CD4-positive, alpha-beta memory T cell (primary cell): ENCODE measurements around the gene XRCC4. TPM values are rescaled to one million over a fixed set of nuclear protein-coding genes. Genes with fewer than 3 reads are reported as not detected.

Source experiments
- CTCF ChIA-PET: fragments of 350-600 bp; sonication (Branson Sonifier 250); formaldehyde crosslinking; loops from one replicate; lab custom pipeline; 2021; ENCODE audit warnings: inconsistent platforms; ENCODE audit not compliant: partially characterized antibody; lab: Charles Lee
- POLR2A ChIA-PET: fragments of 350-600 bp; sonication (Branson Sonifier 250); formaldehyde crosslinking; loops from one replicate; lab custom pipeline; 2021; ENCODE audit not compliant: partially characterized antibody; lab: Charles Lee
- DNase-seq, 5 donors: peaks; one replicate each; pipeline versions ENCODE4 v3.0.0 to v3.0.0-alpha.2; 2020 to 2022; ENCODE audit warnings: mixed read lengths in 1 of 5
- H3K27ac ChIP-seq: one replicate; pipeline ENCODE4 v1.7.0; 2013; ENCODE audit warnings: low read depth, low read length
- H3K27me3 ChIP-seq: 2 replicates; pipeline ENCODE4 v1.7.0; 2013; ENCODE audit warnings: mild to moderate bottlenecking, low read length, moderate library complexity; ENCODE audit not compliant: insufficient read depth
- H3K36me3 ChIP-seq: 2 replicates; pipeline ENCODE4 v1.7.0; 2013; ENCODE audit warnings: mild to moderate bottlenecking, low read length, moderate library complexity; ENCODE audit not compliant: insufficient read depth
- H3K4me1 ChIP-seq: 2 replicates; pipeline ENCODE4 v1.7.0; 2013; ENCODE audit warnings: mild to moderate bottlenecking, low read length, moderate library complexity; ENCODE audit not compliant: insufficient read depth
- H3K4me3 ChIP-seq, 2 donors: one replicate each; pipeline ENCODE4 v1.7.0; 2013; ENCODE audit warnings: low read length in 2 of 2, mild to moderate bottlenecking in 1 of 2
- H3K9me3 ChIP-seq, 2 donors: one replicate each; pipeline ENCODE4 v1.7.0; 2013; ENCODE audit warnings: low read length in 2 of 2, control low read depth in 1 of 2; ENCODE audit not compliant: control insufficient read depth in 1 of 2
- H3K27ac Mint-ChIP-seq, 7 donors: one replicate each; pipeline ENCODE4 v1.8.0; 2020 to 2021; ENCODE audit warnings: mixed read lengths in 7 of 7, mild to moderate bottlenecking in 6 of 7, inconsistent platforms in 3 of 7, moderate library complexity in 3 of 7
- H3K27me3 Mint-ChIP-seq, 2 donors: one replicate each; pipeline ENCODE4 v1.8.0; 2020 to 2021; ENCODE audit warnings: mixed read lengths in 2 of 2
- H3K36me3 Mint-ChIP-seq, 2 donors: one replicate each; pipeline ENCODE4 v1.8.0; 2020 to 2021; ENCODE audit warnings: mixed read lengths in 2 of 2, inconsistent platforms in 1 of 2, mild to moderate bottlenecking in 1 of 2
- H3K4me1 Mint-ChIP-seq, 4 donors: one replicate each; pipeline ENCODE4 v1.8.0; 2020 to 2021; ENCODE audit warnings: mixed read lengths in 4 of 4, mild to moderate bottlenecking in 1 of 4
- H3K4me3 Mint-ChIP-seq, 8 donors: one replicate each; pipeline ENCODE4 v1.8.0; 2020 to 2021; ENCODE audit warnings: mixed read lengths in 8 of 8, mild to moderate bottlenecking in 7 of 8, moderate library complexity in 6 of 8, inconsistent platforms in 3 of 8
- H3K9me3 Mint-ChIP-seq, 8 donors: one replicate each; pipeline ENCODE4 v1.8.0; 2020 to 2021; ENCODE audit warnings: mixed read lengths in 8 of 8, mild to moderate bottlenecking in 5 of 8, inconsistent platforms in 3 of 8, moderate library complexity in 1 of 8
- intact Hi-C: fragments of 100-400 bp; cut with micrococcal nuclease; formaldehyde crosslinking; loops from one replicate; pipeline ENCODE4 v1.15.1; 2023
- polyA plus RNA-seq, 2 donors: library from polyadenylated mRNA; unstranded; fragments of 300-500 nt; fragmentation: Illumina TruSeq; gene quantifications; one replicate each; pipeline ENCODE4 v1.2.3, GENCODE V29; 2021
- total RNA-seq, 2 experiments: library from RNA; stranded (reverse); gene quantifications; one replicate each; pipeline ENCODE4 v1.2.3, GENCODE V29; 2021

Gene XRCC4
- total and polyA plus RNA-seq, 4 experiments from 2014 or later, result 4.1 to 9.8 (median 5.7) TPM

- peaks cover 0 to 2% (median 0%) of the 10 kb centered on the region in 8 donors for H3K9me3 Mint-ChIP-seq
- H3K27ac Mint-ChIP-seq, result no peak overlapping the region
- no peak overlapping the region for H3K27ac ChIP-seq
- no peak overlapping the region for H3K4me3 Mint-ChIP-seq
- no peaks in the 10 kb centered on the region for H3K36me3 ChIP-seq
- DNase-seq, result no peak
- no peaks in the 10 kb centered on the region for H3K4me1 ChIP-seq
- H3K27me3 Mint-ChIP-seq, result no peaks in the 10 kb centered on the region
- H3K27me3 ChIP-seq, result no peaks in the 10 kb centered on the region
- H3K4me3 ChIP-seq, result no peak overlapping the region
- H3K9me3 ChIP-seq, result no peaks in the 10 kb centered on the region
- POLR2A ChIA-PET, result no interaction called here
- H3K36me3 Mint-ChIP-seq, result peaks cover 0 to 25% of the 10 kb centered on the region in 2 donors
- intact Hi-C loops, result no loop called here
- H3K4me1 Mint-ChIP-seq, result peaks cover 0 to 4% (median 0%) of the 10 kb centered on the region in 4 donors
- CTCF ChIA-PET, result interaction anchor here (1.4 kb wide), 1 partner anchor 10 kb away, joined by 3 read pairs; no protein-coding TSS in a partner anchor
These were observed 67.9 kb downstream of the XRCC4 start for GRCh38 chr5:83145241-83145640.

DNA sequence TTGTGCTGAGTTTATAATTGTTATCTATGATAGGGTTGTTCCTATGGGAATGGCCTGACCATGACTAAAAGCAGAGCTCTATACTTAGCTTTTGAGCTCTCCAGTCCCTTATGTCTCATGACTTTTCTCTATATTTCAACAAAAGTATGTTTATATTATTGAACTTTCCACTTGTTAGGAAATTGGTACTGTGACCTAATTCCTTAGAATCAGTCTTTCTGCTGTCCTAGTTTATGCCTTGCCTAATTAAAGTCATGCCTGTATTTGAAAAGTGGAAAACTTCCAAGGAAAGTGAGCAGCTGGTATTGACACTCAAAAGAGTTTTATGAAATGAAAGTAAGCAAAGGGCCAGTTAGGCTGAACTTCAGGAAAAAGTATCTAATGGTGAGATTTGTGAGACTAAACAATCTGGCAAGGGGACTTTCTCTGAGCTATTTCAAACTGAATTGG lies 68.6 kb downstream of the XRCC4 start:
- H3K27me3 ChIP-seq, result no peaks in the 10 kb centered on the region
- CTCF ChIA-PET, result interaction anchor here (1.4 kb wide), 1 partner anchor 10 kb away, joined by 3 read pairs; no protein-coding TSS in a partner anchor
- Mint-ChIP-seq H3K4me1 (peaks cover 0 to 4% (median 0%) of the 10 kb centered on the region in 4 donors), H3K36me3 (peaks cover 0 to 25% of the 10 kb centered on the region in 2 donors), H3K4me3 (no peak overlapping the region), H3K9me3 (peaks cover 0 to 2% (median 0%) of the 10 kb centered on the region in 8 donors), H3K27me3 (no peaks in the 10 kb centered on the region), H3K27ac (no peak overlapping the region)
- no peak overlapping the region for H3K27ac ChIP-seq
- no peaks in the 10 kb centered on the region for H3K9me3 ChIP-seq
- no peak for DNase-seq
- POLR2A ChIA-PET, result no interaction called here
- intact Hi-C loops, result no loop called here
- no peaks in the 10 kb centered on the region for H3K36me3 ChIP-seq
- H3K4me1 ChIP-seq, result no peaks in the 10 kb centered on the region
- no peak overlapping the region for H3K4me3 ChIP-seq

DNA sequence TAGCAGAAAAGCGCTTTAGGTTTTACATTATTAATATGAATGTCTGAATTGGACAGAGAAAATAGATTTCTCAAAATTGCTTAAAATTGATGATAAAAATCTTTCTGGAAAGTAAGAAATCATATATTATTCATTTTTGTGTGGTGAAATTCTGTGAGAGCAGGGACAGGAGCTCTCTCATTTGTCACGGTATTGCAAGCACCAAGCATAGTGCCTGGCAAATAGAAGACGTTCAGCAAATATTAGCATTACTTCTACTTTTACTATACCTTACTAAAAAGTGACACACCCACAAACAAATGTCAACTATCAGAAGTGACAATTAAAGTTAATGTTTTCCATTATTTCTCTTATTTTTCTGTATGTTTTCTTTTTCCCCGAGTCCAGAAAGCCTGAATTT lies 69.1 kb downstream of the XRCC4 start:
- H3K27ac Mint-ChIP-seq, result no peak overlapping the region
- ChIA-PET POLR2A (no interaction called here), CTCF (interaction anchor here (1.4 kb wide), 1 partner anchor 11 kb away, joined by 3 read pairs; no protein-coding TSS in a partner anchor)
- H3K4me1 Mint-ChIP-seq, result peaks cover 0 to 4% (median 0%) of the 10 kb centered on the region in 4 donors
- H3K9me3 Mint-ChIP-seq, result peaks cover 0 to 2% (median 0%) of the 10 kb centered on the region in 8 donors
- peaks cover 0 to 24% of the 10 kb centered on the region in 2 donors for H3K36me3 Mint-ChIP-seq
- H3K9me3 ChIP-seq, result no peaks in the 10 kb centered on the region
- H3K27ac ChIP-seq, result no peak overlapping the region
- H3K27me3 Mint-ChIP-seq, result no peaks in the 10 kb centered on the region
- no peaks in the 10 kb centered on the region for H3K36me3 ChIP-seq
- no peak for DNase-seq
- H3K4me3 ChIP-seq, result no peak overlapping the region
- intact Hi-C loops, result no loop called here
- no peak overlapping the region for H3K4me3 Mint-ChIP-seq
- no peaks in the 10 kb centered on the region for H3K4me1 ChIP-seq
- no peaks in the 10 kb centered on the region for H3K27me3 ChIP-seq

- Histone ChIP-seq H3K4me1 (no peaks in the 10 kb centered on the region), H3K27ac (no peak overlapping the region), H3K27me3 (no peaks in the 10 kb centered on the region), H3K36me3 (no peaks in the 10 kb centered on the region), H3K9me3 (no peaks in the 10 kb centered on the region), H3K4me3 (no peak overlapping the region)
- Mint-ChIP-seq H3K9me3 (peaks cover 0 to 2% (median 0%) of the 10 kb centered on the region in 8 donors), H3K27me3 (no peaks in the 10 kb centered on the region), H3K27ac (no peak overlapping the region), H3K36me3 (peaks cover 0 to 21% of the 10 kb centered on the region in 2 donors), H3K4me3 (no peak overlapping the region), H3K4me1 (no peaks in the 10 kb centered on the region)
- intact Hi-C loops, result no loop called here
- CTCF ChIA-PET, result no interaction called here
- DNase-seq, result no peak
- POLR2A ChIA-PET, result no interaction called here
These were observed 70.2 kb downstream of the XRCC4 start for GRCh38 chr5:83147593-83147992.

DNA sequence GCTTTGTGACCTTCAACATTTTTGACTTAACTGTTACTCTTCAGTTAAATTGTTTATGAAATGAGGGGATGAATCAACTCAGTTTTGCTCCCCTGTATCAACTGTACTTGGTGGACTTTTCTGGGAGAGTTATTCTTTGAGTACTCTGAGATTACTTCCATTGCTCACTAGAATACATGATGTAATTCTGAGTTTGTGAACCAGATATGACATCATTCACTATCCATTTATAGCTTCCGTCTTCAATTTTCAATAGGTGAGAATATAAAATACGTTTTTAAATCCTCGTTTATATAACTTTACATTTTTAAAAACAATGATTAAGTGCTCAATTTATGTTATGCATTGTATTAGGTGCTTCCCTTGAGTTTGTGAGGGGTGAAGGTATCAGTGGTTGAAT lies 71.0 kb downstream of the XRCC4 start:
- no peaks in the 10 kb centered on the region for H3K9me3 ChIP-seq
- H3K36me3 ChIP-seq, result no peaks in the 10 kb centered on the region
- no peak for DNase-seq
- Mint-ChIP-seq H3K27me3 (no peaks in the 10 kb centered on the region), H3K4me1 (peaks cover 0 to 3% (median 3%) of the 10 kb centered on the region in 4 donors), H3K36me3 (peaks cover 0 to 21% of the 10 kb centered on the region in 2 donors), H3K9me3 (peaks cover 0 to 2% (median 0%) of the 10 kb centered on the region in 8 donors), H3K4me3 (no peak overlapping the region), H3K27ac (no peak overlapping the region)
- intact Hi-C loops, result no loop called here
- ChIA-PET POLR2A (no interaction called here), CTCF (no interaction called here)
- H3K4me3 ChIP-seq, result no peak overlapping the region
- no peaks in the 10 kb centered on the region for H3K27me3 ChIP-seq
- no peaks in the 10 kb centered on the region for H3K4me1 ChIP-seq
- H3K27ac ChIP-seq, result no peak overlapping the region

DNA sequence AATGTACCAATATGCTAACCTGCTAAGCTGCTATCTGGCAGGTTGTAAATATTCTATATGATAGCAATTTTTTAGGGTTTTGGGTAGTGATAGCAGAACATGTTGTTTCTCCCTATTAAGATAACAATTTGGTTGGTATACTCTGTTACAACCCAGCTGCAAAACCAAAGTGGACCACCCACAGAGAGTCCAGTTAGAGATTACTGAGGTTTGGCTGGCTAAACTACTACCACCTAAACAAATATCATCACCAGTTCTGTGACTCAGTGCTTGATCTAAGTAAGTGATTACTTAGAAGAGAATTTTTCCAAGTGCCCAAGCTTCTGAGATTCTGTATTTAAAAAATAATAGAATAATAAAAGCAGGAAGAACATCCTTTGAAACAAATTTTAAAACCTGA lies 72.3 kb downstream of the XRCC4 start:
- H3K36me3 ChIP-seq, result no peaks in the 10 kb centered on the region
- no peak overlapping the region for H3K27ac ChIP-seq
- no peak overlapping the region for H3K4me3 ChIP-seq
- POLR2A ChIA-PET, result no interaction called here
- no peak for DNase-seq
- Mint-ChIP-seq H3K9me3 (no peaks in the 10 kb centered on the region), H3K27me3 (no peaks in the 10 kb centered on the region), H3K4me3 (no peak overlapping the region), H3K36me3 (peaks cover 0 to 15% of the 10 kb centered on the region in 2 donors), H3K4me1 (peaks cover 0 to 3% (median 3%) of the 10 kb centered on the region in 4 donors), H3K27ac (no peak overlapping the region)
- intact Hi-C loops, result no loop called here
- CTCF ChIA-PET, result no interaction called here
- no peaks in the 10 kb centered on the region for H3K27me3 ChIP-seq
- H3K4me1 ChIP-seq, result no peaks in the 10 kb centered on the region
- H3K9me3 ChIP-seq, result no peaks in the 10 kb centered on the region

DNA sequence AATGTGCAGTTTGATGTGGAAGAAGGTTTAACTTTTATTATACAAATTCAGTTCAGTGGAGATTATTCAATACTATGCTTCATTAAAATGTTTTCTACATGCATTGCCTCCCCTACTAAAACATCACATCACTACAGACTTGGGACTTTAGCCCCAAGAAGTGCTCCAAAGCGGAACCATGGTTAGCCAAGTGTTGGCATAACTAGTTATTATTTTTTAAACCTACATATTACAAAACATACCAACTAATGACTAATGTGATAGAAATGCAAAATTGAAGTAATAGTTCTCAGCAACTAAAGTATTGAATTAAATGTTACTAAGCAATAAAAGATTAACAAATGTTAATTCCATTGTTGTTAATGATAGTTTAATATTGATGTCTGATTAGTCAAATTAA lies 74.5 kb downstream of the XRCC4 start:
- no peaks in the 10 kb centered on the region for H3K27me3 Mint-ChIP-seq
- H3K36me3 Mint-ChIP-seq, result peaks cover 0 to 3% of the 10 kb centered on the region in 2 donors
- no peaks in the 10 kb centered on the region for H3K4me1 ChIP-seq
- no peaks in the 10 kb centered on the region for H3K27me3 ChIP-seq
- POLR2A ChIA-PET, result no interaction called here
- H3K27ac Mint-ChIP-seq, result no peak overlapping the region
- CTCF ChIA-PET, result no interaction called here
- no peak overlapping the region for H3K27ac ChIP-seq
- intact Hi-C loops, result no loop called here
- H3K9me3 ChIP-seq, result no peaks in the 10 kb centered on the region
- H3K4me3 Mint-ChIP-seq, result no peak overlapping the region
- peaks cover 0 to 3% (median 3%) of the 10 kb centered on the region in 4 donors for H3K4me1 Mint-ChIP-seq
- no peak for DNase-seq
- H3K36me3 ChIP-seq, result no peaks in the 10 kb centered on the region
- H3K4me3 ChIP-seq, result no peak overlapping the region
- no peaks in the 10 kb centered on the region for H3K9me3 Mint-ChIP-seq
